ENCODE measurements around the gene OTOG. TPM values are rescaled to one million over a fixed set of nuclear protein-coding genes. Genes with fewer than 3 reads are reported as not detected.

The OTOG gene
- total RNA-seq, 1 donor from 2014 or later: not detected

GRCh38 chr11:17531071-17531600 lies 15.9 kb upstream of the OTOG start:
- TF ChIP-seq CTCF (IDR thresholded peaks at IDR 0.05; ENCODE audit: insufficient read depth, low read length, poor library complexity, severe bottlenecking): no peak
- no peaks in the 10 kb centered on the region for H3K36me3 ChIP-seq (ENCODE audit: control insufficient read depth, insufficient read depth, low read length)
- no peak overlapping the region for H3K4me3 ChIP-seq (ENCODE audit: low read depth, low read length)
- DNase-seq (ENCODE audit: low read depth): no peak
- H3K27me3 ChIP-seq (ENCODE audit: control insufficient read depth, insufficient read depth, low read length): peaks cover 24% of the 10 kb centered on the region

- TF ChIP-seq CTCF (IDR thresholded peaks at IDR 0.05; ENCODE audit: insufficient read depth, low read length, poor library complexity, severe bottlenecking): no peak
- H3K27me3 ChIP-seq (ENCODE audit: control insufficient read depth, insufficient read depth, low read length): peaks cover 28% of the 10 kb centered on the region
- no peak for DNase-seq (ENCODE audit: low read depth)
- no peak overlapping the region for H3K4me3 ChIP-seq (ENCODE audit: low read depth, low read length)
- H3K36me3 ChIP-seq (ENCODE audit: control insufficient read depth, insufficient read depth, low read length): no peaks in the 10 kb centered on the region
These were observed 15.4 kb upstream of the OTOG start for GRCh38 chr11:17531636-17532113.

DNA sequence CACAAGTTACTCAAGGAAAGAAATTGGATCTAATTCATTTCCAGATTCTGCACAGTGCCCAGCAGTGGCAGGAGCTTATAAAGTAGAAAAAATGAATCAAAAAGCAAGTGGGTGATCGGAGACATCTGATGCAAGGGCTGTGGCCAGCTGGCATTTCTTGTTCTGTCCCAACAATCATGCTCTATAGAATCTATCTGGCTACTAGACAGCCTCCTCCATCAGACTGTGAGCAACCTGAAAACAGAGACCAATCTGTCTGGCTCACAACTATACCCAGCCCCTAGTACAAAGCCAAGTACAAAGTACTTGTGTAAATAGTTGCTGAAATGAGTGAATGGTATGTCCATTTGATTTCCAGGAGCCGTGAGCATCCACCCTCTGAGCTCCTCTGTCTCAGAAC lies 14.3 kb upstream of the OTOG start:
- Histone ChIP-seq H3K4me3 (ENCODE audit: low read depth, low read length) (no peak overlapping the region), H3K36me3 (ENCODE audit: control insufficient read depth, insufficient read depth, low read length) (no peaks in the 10 kb centered on the region), H3K27me3 (ENCODE audit: control insufficient read depth, insufficient read depth, low read length) (peaks cover 32% of the 10 kb centered on the region)
- no peak for TF ChIP-seq CTCF (IDR thresholded peaks at IDR 0.05; ENCODE audit: insufficient read depth, low read length, poor library complexity, severe bottlenecking)
- no peak for DNase-seq (ENCODE audit: low read depth)

DNA sequence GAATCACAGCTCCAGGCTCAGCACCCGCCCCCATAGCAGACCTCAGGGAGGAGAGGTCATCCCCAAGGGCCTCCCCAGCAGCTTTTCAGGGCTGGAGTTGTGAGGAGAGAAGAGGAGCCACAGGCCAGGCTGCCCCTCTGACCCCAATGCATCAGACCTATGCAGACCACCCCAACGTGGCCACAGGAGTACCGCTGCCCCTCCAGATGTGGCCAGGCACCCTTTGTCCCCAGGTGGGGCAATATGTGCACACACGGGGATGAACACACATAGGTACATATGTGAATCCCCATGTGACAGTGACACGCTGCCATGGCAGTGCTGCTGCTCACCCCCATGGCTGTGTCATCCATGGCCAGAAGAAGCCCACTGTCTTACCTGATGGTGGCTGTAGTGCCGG lies 13.7 kb upstream of the OTOG start:
- Histone ChIP-seq H3K27me3 (ENCODE audit: control insufficient read depth, insufficient read depth, low read length) (peaks cover 34% of the 10 kb centered on the region), H3K36me3 (ENCODE audit: control insufficient read depth, insufficient read depth, low read length) (no peaks in the 10 kb centered on the region), H3K4me3 (ENCODE audit: low read depth, low read length) (no peak overlapping the region)
- DNase-seq (ENCODE audit: low read depth): no peak
- TF ChIP-seq CTCF (IDR thresholded peaks at IDR 0.05; ENCODE audit: insufficient read depth, low read length, poor library complexity, severe bottlenecking): no peak

GRCh38 chr11:17533778-17534415 lies 13.2 kb upstream of the OTOG start:
- Histone ChIP-seq H3K36me3 (ENCODE audit: control insufficient read depth, insufficient read depth, low read length) (no peaks in the 10 kb centered on the region), H3K4me3 (ENCODE audit: low read depth, low read length) (no peak overlapping the region), H3K27me3 (ENCODE audit: control insufficient read depth, insufficient read depth, low read length) (peaks cover 35% of the 10 kb centered on the region)
- TF ChIP-seq CTCF (IDR thresholded peaks at IDR 0.05; ENCODE audit: insufficient read depth, low read length, poor library complexity, severe bottlenecking): no peak
- no peak for DNase-seq (ENCODE audit: low read depth)

DNA sequence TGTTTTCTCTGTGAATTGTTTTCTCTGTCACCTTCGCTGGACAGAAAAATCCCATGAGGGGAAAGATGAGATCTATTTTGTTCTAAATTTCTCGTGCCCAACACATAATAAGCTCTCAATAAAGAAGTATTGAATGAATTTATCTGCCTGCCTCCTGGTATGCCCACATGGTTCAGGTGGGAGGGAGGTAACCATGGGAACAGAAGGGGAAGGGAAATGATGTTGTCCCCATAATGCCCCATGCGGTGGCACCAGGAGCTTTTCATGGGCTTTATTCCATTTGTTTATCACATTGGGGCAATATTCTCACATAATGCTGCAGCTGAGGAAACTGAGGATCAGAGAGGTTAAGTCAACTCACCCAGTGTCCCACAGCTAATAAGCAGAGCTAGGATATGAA lies 11.6 kb upstream of the OTOG start:
- no peak for DNase-seq (ENCODE audit: low read depth)
- Histone ChIP-seq H3K36me3 (ENCODE audit: control insufficient read depth, insufficient read depth, low read length) (no peaks in the 10 kb centered on the region), H3K27me3 (ENCODE audit: control insufficient read depth, insufficient read depth, low read length) (peaks cover 26% of the 10 kb centered on the region), H3K4me3 (ENCODE audit: low read depth, low read length) (no peak overlapping the region)
- no peak for TF ChIP-seq CTCF (IDR thresholded peaks at IDR 0.05; ENCODE audit: insufficient read depth, low read length, poor library complexity, severe bottlenecking)

All from kidney epithelial cell (primary cell).